Activated T-helper 2 cell treated with anti-CD3 and anti-CD28 coated beads, Interferon-gamma antibody, Interleukin-2, Interleukin-4, amounts not matched to agents 10 μg/mL and 5 μg/mL and 100 μg/mL, durations not matched to agents 14 hours and 24 hours and 36 hours (primary cell): Measurements from ENCODE around the gene GMCL1. TPM values are rescaled to one million over a fixed set of nuclear protein-coding genes. Genes with fewer than 3 reads are reported as not detected.
"Not testable (repeated sequence)": the region's sequence is repeated elsewhere in the genome, so short reads cannot be mapped to it uniquely, and the experiment has no call there.

Experiments
- DNase-seq: peaks from one replicate; pipeline ENCODE4 v3.0.0; 2021; ENCODE audit warnings: low spot score
- H3K27ac Mint-ChIP-seq: one replicate; pipeline ENCODE4 v1.8.0; 2021; ENCODE audit warnings: mixed read lengths
- H3K27me3 Mint-ChIP-seq: one replicate; pipeline ENCODE4 v1.8.0; 2021; ENCODE audit warnings: low read depth, mixed read lengths
- H3K36me3 Mint-ChIP-seq: one replicate; pipeline ENCODE4 v1.8.0; 2021; ENCODE audit warnings: low read depth, mixed read lengths
- H3K4me1 Mint-ChIP-seq: one replicate; pipeline ENCODE4 v1.8.0; 2021; ENCODE audit warnings: low read depth, mixed read lengths
- H3K4me3 Mint-ChIP-seq: one replicate; pipeline ENCODE4 v1.8.0; 2021; ENCODE audit warnings: low read depth, mild to moderate bottlenecking, moderate library complexity, mixed read lengths
- H3K9me3 Mint-ChIP-seq: one replicate; pipeline ENCODE4 v1.8.0; 2021; ENCODE audit warnings: mixed read lengths
- intact Hi-C: fragments of 100-400 bp; cut with micrococcal nuclease; formaldehyde crosslinking; loops from one replicate; pipeline ENCODE4 v1.15.1; 2023
- total RNA-seq: library from RNA; stranded (reverse); gene quantifications from 2 replicates; pipeline ENCODE4 v1.2.3, GENCODE V29; 2022

Gene GMCL1
- total RNA-seq, 1 donor from 2014 or later: 29.2 TPM

- peaks cover 51% of the 10 kb centered on the region for H3K36me3 Mint-ChIP-seq
- DNase-seq, H3K9me3 Mint-ChIP-seq: not testable (repeated sequence)
Observed at GRCh38 chr2:69894737-69895136, 65.3 kb downstream of the GMCL1 start.

GRCh38 chr2:69902213-69902922, 72.9 kb downstream of the GMCL1 start:
- H3K4me3 Mint-ChIP-seq: peak overlapping the region; percentile 84
- intact Hi-C loops: no loop called here
- no peaks in the 10 kb centered on the region for H3K27me3 Mint-ChIP-seq
- no peak for DNase-seq
- peak overlapping the region; percentile 86 for H3K27ac Mint-ChIP-seq
- H3K4me1 Mint-ChIP-seq: peaks cover 39% of the 10 kb centered on the region
- no peaks in the 10 kb centered on the region for H3K9me3 Mint-ChIP-seq
- peaks cover 81% of the 10 kb centered on the region for H3K36me3 Mint-ChIP-seq

More at GRCh38 chr2:69894737-69895136, 65.3 kb downstream of the GMCL1 start:
- H3K27me3 Mint-ChIP-seq: not testable (repeated sequence)
- Mint-ChIP-seq H3K4me1 (peaks cover 29% of the 10 kb centered on the region), H3K27ac (peak overlapping the region; percentile 97), H3K4me3 (peak overlapping the region; percentile 98)
- intact Hi-C loops: loop anchor here (5.0 kb wide), 2 partner anchors 152 to 172 kb away; partner anchors contain the start of gene ANXA4

- peaks cover 70% of the 10 kb centered on the region for H3K36me3 Mint-ChIP-seq
- H3K4me1 Mint-ChIP-seq: peaks cover 23% of the 10 kb centered on the region
- no peaks in the 10 kb centered on the region for H3K9me3 Mint-ChIP-seq
- H3K4me3 Mint-ChIP-seq: no peak overlapping the region
- intact Hi-C loops: no loop called here
- no peak for DNase-seq
- H3K27me3 Mint-ChIP-seq: no peaks in the 10 kb centered on the region
- H3K27ac Mint-ChIP-seq: no peak overlapping the region
Observed at GRCh38 chr2:69907216-69907615, 77.8 kb downstream of the GMCL1 start.

GRCh38 chr2:69911985-69912563, 82.6 kb downstream of the GMCL1 start:
- DNase-seq: no peak
- H3K27ac Mint-ChIP-seq: no peak overlapping the region
- intact Hi-C loops: loop anchor here (2.0 kb wide), 1 partner anchor 391 kb away; the partner anchor contains the start of gene FAM136A
- no peaks in the 10 kb centered on the region for H3K9me3 Mint-ChIP-seq
- no peak overlapping the region for H3K4me3 Mint-ChIP-seq
- no peaks in the 10 kb centered on the region for H3K27me3 Mint-ChIP-seq
- peaks cover 25% of the 10 kb centered on the region for H3K4me1 Mint-ChIP-seq
- peaks cover 46% of the 10 kb centered on the region for H3K36me3 Mint-ChIP-seq

- H3K36me3 Mint-ChIP-seq: peaks cover 39% of the 10 kb centered on the region
Observed at GRCh38 chr2:69914164-69914949, 84.9 kb downstream of the GMCL1 start.

GRCh38 chr2:69914950-69915945, 85.8 kb downstream of the GMCL1 start, which contains the start of gene MXD1:
Gene MXD1, plus strand, starts transcription at chr2:69915109. Its CDS starts 222 bp downstream, at chr2:69915331.
- peak within 1 kb of the TSS; percentile 83 for H3K4me3 Mint-ChIP-seq
- H3K9me3 Mint-ChIP-seq: no peaks in the 10 kb centered on the region
- peak; percentile 20 for DNase-seq
- H3K27ac Mint-ChIP-seq: peak within 1 kb of the TSS; percentile 91
- H3K27me3 Mint-ChIP-seq: no peaks in the 10 kb centered on the region
- peaks cover 36% of the 10 kb centered on the region for H3K4me1 Mint-ChIP-seq
- peaks cover 37% of the 10 kb centered on the region for H3K36me3 Mint-ChIP-seq
- intact Hi-C loops: loop anchor here (1.0 to 2.0 kb wide), 9 partner anchors 22 to 378 kb away; partner anchors contain the start of genes PCBP1, SNRNP27, SNRPG and TIA1

More at GRCh38 chr2:69914164-69914949, 84.9 kb downstream of the GMCL1 start:
- H3K4me1 Mint-ChIP-seq: peaks cover 36% of the 10 kb centered on the region
- no peaks in the 10 kb centered on the region for H3K9me3 Mint-ChIP-seq
- H3K27ac Mint-ChIP-seq: peak overlapping the region; percentile 91
- no peaks in the 10 kb centered on the region for H3K27me3 Mint-ChIP-seq
- H3K4me3 Mint-ChIP-seq: peak overlapping the region; percentile 83
- DNase-seq: peak; percentile 100
- intact Hi-C loops: loop anchor here (1.0 to 2.0 kb wide), 9 partner anchors 22 to 378 kb away; partner anchors contain the start of genes PCBP1, SNRNP27, SNRPG and TIA1

- intact Hi-C loops: no loop called here
- peak overlapping the region; percentile 51 for H3K27ac Mint-ChIP-seq
- DNase-seq: no peak
Observed at GRCh38 chr2:69916106-69916505, 86.6 kb downstream of the GMCL1 start.

GRCh38 chr2:69917852-69918251, 88.4 kb downstream of the GMCL1 start:
- no peaks in the 10 kb centered on the region for H3K27me3 Mint-ChIP-seq
- no peaks in the 10 kb centered on the region for H3K9me3 Mint-ChIP-seq
- no peak for DNase-seq
- H3K36me3 Mint-ChIP-seq: peaks cover 41% of the 10 kb centered on the region
- intact Hi-C loops: no loop called here
- H3K27ac Mint-ChIP-seq: no peak overlapping the region
- no peak overlapping the region for H3K4me3 Mint-ChIP-seq
- peaks cover 32% of the 10 kb centered on the region for H3K4me1 Mint-ChIP-seq

More at GRCh38 chr2:69916106-69916505, 86.6 kb downstream of the GMCL1 start:
- Mint-ChIP-seq H3K27me3 (no peaks in the 10 kb centered on the region), H3K4me1 (peaks cover 38% of the 10 kb centered on the region), H3K4me3 (peak overlapping the region; percentile 82), H3K36me3 (peaks cover 39% of the 10 kb centered on the region), H3K9me3 (no peaks in the 10 kb centered on the region)

GRCh38 chr2:69918401-69918800, 88.9 kb downstream of the GMCL1 start:
- H3K4me1 Mint-ChIP-seq: peaks cover 34% of the 10 kb centered on the region
- H3K27ac Mint-ChIP-seq: no peak overlapping the region
- H3K36me3 Mint-ChIP-seq: peaks cover 47% of the 10 kb centered on the region
- no peaks in the 10 kb centered on the region for H3K9me3 Mint-ChIP-seq
- DNase-seq: no peak
- intact Hi-C loops: no loop called here
- no peaks in the 10 kb centered on the region for H3K27me3 Mint-ChIP-seq
- H3K4me3 Mint-ChIP-seq: no peak overlapping the region

GRCh38 chr2:69923116-69923515, 93.7 kb downstream of the GMCL1 start:
- H3K27me3 Mint-ChIP-seq: no peaks in the 10 kb centered on the region
- H3K4me1 Mint-ChIP-seq: peaks cover 25% of the 10 kb centered on the region
- H3K27ac Mint-ChIP-seq: no peak overlapping the region
- peaks cover 55% of the 10 kb centered on the region for H3K36me3 Mint-ChIP-seq
- DNase-seq: no peak
- no peaks in the 10 kb centered on the region for H3K9me3 Mint-ChIP-seq
- H3K4me3 Mint-ChIP-seq: no peak overlapping the region
- intact Hi-C loops: no loop called here

- intact Hi-C loops: no loop called here
- Mint-ChIP-seq H3K4me3 (no peak overlapping the region), H3K9me3 (no peaks in the 10 kb centered on the region), H3K36me3 (peaks cover 50% of the 10 kb centered on the region), H3K4me1 (peaks cover 26% of the 10 kb centered on the region), H3K27ac (no peak overlapping the region), H3K27me3 (no peaks in the 10 kb centered on the region)
- no peak for DNase-seq
Observed at GRCh38 chr2:69926849-69927515, 97.5 kb downstream of the GMCL1 start.
